Right lung (tissue), 5 donors: ENCODE data around the gene DNAJC22. TPM values are rescaled to one million over a fixed set of nuclear protein-coding genes. Genes with fewer than 3 reads are reported as not detected.
"Not testable (repeated sequence)": the region's sequence is repeated elsewhere in the genome, so short reads cannot be mapped to it uniquely, and the experiment has no call there.

Experiments used
- DNase-seq, 2 donors: peaks; one replicate each; pipeline ENCODE4 v3.0.0-alpha.2; 2013
- polyA plus RNA-seq, 5 donors: library from polyadenylated mRNA; unstranded; fragments of 120-200 nt; gene quantifications; one replicate each; pipeline versions ENCODE4 v1.2.1 to v1.2.3, GENCODE V29; 2013; ENCODE audit warnings: inconsistent platforms in 1 of 5, low replicate concordance in 1 of 5; ENCODE audit not compliant: insufficient read length in 5 of 5, insufficient read depth in 1 of 5

The DNAJC22 gene
- polyA plus RNA-seq, 5 donors = 3.3 to 7.5 (median 5.3) TPM

DNA sequence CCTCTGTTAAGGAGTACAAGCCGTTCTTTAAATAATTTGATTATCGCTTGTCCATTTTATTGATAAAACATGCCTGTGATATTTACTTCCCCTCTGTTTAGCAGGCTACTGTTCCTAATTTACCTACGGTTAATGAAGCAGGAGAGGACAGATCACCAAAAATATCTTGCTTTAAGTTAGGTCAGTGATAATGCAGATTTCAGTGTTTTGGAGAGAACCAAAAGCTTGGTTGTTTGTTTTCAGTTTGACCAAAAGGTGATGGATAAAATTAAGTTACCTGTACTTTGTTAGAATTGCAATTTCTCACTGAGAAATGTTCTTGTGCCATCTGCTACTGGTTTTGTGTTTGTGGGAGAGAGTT is 21.5 kb downstream of the DNAJC22 start:
- DNase-seq = no peak

DNA sequence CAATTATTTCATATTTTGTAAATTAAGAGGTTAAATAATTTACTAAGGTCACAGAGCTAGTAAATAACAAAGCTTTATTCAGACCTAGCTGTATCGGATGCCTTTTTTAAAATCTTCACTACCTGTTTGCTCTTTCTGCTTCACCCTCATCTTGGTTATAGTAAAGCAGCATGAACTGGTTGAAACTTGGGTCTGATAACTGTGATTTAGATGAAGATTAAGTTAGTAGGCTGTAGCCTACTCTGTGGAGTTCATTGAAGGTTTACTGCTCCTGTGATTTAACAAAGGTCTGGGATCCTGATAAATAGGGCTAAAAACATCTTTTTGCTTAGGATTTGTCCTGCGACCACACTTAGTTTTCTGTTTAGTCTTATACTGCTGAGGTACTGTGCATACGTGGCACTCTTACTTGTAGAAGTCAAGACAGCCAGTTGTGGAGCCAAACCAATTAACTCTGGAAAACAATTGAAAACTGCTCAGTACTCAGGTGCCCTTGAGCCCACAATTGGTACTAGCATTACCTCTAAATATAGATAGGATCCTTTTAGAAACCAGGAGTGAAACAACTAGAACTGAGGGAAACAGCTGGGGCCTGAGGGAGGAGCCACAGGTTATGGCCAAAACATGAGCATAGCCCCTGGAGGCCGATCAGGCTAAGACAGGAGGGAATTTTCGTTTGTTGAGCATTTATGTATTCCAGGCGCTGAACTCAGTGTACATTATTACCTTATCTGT is 22.9 kb downstream of the DNAJC22 start:
- DNase-seq = no peak

DNA sequence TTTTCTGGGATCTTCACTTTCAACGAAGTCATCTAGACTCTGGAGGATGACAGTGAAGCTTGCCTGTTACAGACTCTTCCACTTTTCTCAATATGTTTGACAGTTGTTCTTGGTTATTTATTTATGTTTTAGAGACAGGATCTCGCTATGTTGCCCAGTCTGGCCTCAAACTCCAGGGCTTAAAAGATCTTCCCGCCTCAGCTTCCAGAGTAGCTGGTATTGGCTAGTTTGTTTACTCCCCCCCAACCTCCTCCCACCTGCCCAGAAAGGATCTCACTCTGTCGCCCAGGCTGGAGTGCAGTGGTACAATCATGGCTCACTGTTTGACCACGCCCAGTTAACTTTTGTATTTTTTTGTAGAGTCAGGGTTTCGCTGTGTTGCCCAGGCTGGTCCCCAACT is 23.9 kb downstream of the DNAJC22 start:
- no peak for DNase-seq

DNA sequence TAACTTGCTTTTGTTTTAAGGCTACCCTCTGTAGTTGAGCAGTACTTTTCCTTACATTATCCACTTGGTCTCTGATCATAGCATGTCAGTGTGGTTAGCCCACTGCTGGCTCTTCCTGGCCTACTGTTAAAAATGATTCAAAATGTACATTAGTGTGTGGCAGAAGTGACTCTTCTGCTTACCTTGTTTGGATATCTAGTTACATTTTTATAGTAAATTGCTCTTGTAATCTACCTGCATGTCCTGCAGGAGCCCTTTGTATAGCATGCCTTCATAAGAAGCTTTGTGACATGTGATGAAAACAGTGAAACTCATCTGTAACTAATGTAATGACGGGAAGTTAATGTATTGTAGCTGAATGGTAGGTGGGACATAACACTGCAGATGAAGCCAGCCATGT is 28.7 kb downstream of the DNAJC22 start:
- no peak for DNase-seq

DNA sequence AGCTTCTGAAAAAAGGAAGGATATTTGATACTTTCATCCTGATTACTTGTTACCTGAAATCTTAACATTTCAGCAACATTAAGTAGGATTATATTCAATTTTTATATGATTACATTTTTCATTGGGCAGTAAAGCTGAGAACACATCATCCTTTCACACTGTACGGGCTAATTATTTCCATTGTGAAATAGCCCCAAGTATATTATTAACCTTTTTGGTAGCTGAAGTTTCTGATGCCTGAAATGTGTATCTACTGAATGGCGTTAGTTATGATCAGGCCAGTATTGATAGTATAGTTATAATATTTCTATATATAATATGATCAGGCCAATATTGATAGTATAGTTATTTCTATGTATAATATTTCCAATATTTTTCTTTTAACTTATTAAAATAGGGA is 30.7 kb downstream of the DNAJC22 start:
- DNase-seq = no peak

DNA sequence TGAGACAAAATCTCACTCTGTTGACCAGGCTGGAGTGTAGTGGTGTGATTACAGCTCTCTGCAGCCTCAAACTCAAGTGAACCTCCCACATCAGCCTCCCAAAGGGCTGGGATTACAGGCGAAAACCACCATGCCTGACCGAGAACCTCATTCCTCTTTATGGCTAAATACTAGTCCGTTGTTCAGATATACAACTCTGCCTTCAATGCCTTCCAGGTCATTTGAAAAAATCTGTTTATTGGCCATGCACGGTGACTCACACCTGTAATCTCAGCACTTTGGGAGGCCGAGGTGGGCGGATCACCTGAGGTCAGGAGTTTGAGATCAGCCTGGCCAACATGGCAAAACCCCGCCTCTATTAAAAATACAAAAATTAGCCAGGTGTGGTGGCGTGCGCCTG is 33.5 kb downstream of the DNAJC22 start:
- DNase-seq = not testable (repeated sequence)

DNA sequence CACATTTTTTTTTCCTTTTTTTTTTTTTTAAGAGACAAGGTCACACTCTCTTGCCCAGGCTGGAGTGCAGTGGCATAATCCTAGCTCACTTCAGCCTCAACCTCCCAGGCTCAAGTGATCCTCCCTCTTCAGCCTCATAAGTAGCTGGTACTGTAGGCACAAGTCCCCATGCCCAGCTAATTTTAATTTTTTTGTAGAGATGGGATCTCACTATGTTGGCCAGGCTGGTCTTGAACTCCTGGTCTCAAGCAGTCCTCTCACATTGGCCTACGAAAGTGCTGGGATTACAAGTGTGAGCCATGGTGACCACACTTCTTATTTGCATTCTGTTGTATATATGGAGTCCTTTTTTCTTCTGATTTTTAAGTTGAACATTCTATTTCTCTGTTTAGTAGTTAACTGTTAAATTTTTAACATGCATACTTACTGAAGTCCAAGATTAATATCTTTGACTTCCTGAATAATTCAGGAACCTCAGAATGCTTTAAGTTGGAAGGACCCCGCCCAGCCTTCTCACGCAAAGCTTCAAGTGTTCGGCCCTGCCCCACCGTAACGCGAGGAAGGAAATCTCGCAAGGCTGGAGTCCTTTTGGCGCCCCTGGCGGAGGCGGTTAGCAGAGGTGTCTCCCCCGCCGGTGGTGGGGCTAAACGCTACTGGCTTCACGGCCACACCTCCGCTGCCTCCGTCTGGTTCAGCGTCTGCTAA is 42.1 kb downstream of the DNAJC22 start:
- no peak for DNase-seq

DNA sequence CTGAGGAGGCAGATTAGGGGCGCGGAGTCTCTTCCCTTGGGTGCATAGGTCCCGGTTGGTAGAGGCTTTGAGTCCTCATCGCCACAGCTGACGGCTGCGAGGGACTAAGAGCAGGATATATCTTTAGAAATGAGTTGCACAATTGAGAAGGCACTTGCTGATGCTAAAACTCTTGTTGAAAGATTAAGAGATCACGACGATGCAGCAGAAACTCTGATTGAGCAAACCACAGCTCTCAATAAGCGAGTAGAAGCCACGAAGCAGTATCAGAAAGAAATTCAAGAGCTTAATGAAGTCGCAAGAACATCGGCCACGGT is 42.7 kb downstream of the DNAJC22 start:
- no peak for DNase-seq

DNA sequence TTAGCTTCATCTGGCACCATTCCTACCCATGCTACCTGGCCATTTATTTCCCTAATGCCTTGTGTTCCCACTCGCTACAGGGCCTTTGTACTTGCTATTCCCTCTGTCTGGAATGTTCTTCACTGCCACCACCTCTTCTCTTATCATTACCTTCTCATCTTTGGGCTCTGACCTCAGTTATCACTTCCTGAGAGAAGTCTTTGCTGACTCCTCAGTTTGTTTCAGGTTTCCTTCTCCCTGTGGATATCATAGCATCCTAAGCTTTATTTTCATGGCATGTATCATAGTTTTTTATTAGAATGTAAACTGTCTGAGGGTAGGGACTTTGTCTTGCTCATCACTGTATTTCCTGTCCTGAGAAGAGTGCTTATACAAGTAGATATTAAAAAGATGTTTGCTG is 50.3 kb downstream of the DNAJC22 start:
- DNase-seq = no peak

DNA sequence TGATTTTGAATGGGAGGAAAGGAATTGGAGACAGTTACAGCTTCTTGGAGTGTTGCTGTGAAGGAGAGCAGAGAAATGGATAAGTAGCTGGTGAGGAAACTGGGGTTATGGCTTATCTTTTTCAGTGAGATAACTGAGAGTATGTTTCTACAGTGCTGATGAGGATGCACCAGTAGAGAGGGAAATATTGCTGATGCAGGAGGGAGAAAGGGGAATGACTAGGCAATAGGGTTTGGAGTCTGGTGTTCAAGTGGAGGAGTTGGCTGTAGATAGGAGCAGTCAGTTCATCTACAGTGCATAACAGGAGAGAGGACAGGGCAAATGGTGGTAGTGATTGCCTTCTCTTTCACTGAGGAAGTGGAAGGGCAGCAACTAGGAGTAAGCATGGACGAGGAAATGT is 53.6 kb downstream of the DNAJC22 start:
- no peak for DNase-seq

Other genes starting within 250 kb of the DNAJC22 start
- gene LMBR1L, start 236.0 kb upstream of the DNAJC22 start, polyA plus RNA-seq = 100 to 1,000 TPM in 1 of 5 donors, 10 to 100 TPM in 4; 68.2 to 111 (median 78.8) TPM
- 1,000 to 10,000 TPM in 4 of 5 donors, 100 to 1,000 TPM in 1; 942 to 1,422 (median 1,100) TPM for gene TUBA1B, start 215.5 kb upstream of the DNAJC22 start, polyA plus RNA-seq
- 100 to 1,000 TPM; 446 to 619 (median 564) TPM for gene TUBA1A, start 157.8 kb upstream of the DNAJC22 start, polyA plus RNA-seq
- 100 to 1,000 TPM; 121 to 180 (median 171) TPM for gene TUBA1C, start 81.8 kb upstream of the DNAJC22 start, polyA plus RNA-seq
- gene PRPH, start 51.7 kb upstream of the DNAJC22 start, polyA plus RNA-seq = 1 to 10 TPM in 4 of 5 donors, under 1 TPM in 1; 0.80 to 3.0 (median 1.3) TPM
- gene TROAP, start 23.6 kb upstream of the DNAJC22 start, polyA plus RNA-seq = 10 to 100 TPM; 21.1 to 49.1 (median 31.3) TPM
- under 1 TPM in 1 of 5 donors, not detected in 4; 0.06 TPM for gene C1QL4, start 9.7 kb upstream of the DNAJC22 start, polyA plus RNA-seq
- 10 to 100 TPM; 55.9 to 77.0 (median 66.8) TPM for gene SPATS2, start 20.6 kb downstream of the DNAJC22 start, polyA plus RNA-seq
- 1 to 10 TPM; 1.2 to 2.2 (median 1.3) TPM for gene KCNH3, start 192.1 kb downstream of the DNAJC22 start, polyA plus RNA-seq
- gene MCRS1, start 221.3 kb downstream of the DNAJC22 start, polyA plus RNA-seq = 10 to 100 TPM; 46.4 to 70.3 (median 50.3) TPM